Smooth muscle cell (in vitro differentiated cells): ENCODE measurements around the gene BABAM2. TPM values are rescaled to one million over a fixed set of nuclear protein-coding genes. Genes with fewer than 3 reads are reported as not detected.

Source experiments
- DNase-seq: peaks from one replicate; lab custom pipeline; 2025; ENCODE audit not compliant: unreplicated experiment; lab: John Stamatoyannopoulos, UW
- H2AFZ ChIP-seq: fragments of 200-600 bp; sonication (generic); 2 replicates; pipeline ENCODE4 v1.6.0; 2016; ENCODE audit warnings: antibody characterized with exemption, low read depth, mild to moderate bottlenecking
- H3F3A ChIP-seq: fragments of 200-600 bp; sonication (generic); 2 replicates; pipeline ENCODE4 v1.6.0; 2017; ENCODE audit warnings: antibody characterized with exemption, low read depth
- H3K27ac ChIP-seq: fragments of 200-600 bp; sonication (generic); 2 replicates; pipeline ENCODE4 v1.5.1; 2016; ENCODE audit warnings: low read depth, mild to moderate bottlenecking
- H3K27me3 ChIP-seq: fragments of 200-600 bp; sonication (generic); 2 replicates; pipeline ENCODE4 v1.6.1; 2016; ENCODE audit warnings: low read depth, mild to moderate bottlenecking
- H3K36me3 ChIP-seq: fragments of 200-600 bp; sonication (generic); 2 replicates; pipeline ENCODE4 v1.5.1; 2016; ENCODE audit warnings: low read depth
- H3K4me1 ChIP-seq: fragments of 200-600 bp; sonication (generic); 2 replicates; pipeline ENCODE4 v1.5.1; 2016; ENCODE audit warnings: low read depth
- H3K4me2 ChIP-seq: fragments of 200-600 bp; sonication (generic); 2 replicates; pipeline ENCODE4 v1.6.0; 2016; ENCODE audit warnings: mild to moderate bottlenecking
- H3K4me3 ChIP-seq: fragments of 200-600 bp; sonication (generic); 2 replicates; pipeline ENCODE4 v1.5.1; 2016; ENCODE audit warnings: mild to moderate bottlenecking
- H3K79me2 ChIP-seq: fragments of 200-600 bp; sonication (generic); 2 replicates; pipeline ENCODE4 v1.6.0; 2016; ENCODE audit warnings: low read depth, mild to moderate bottlenecking
- H3K9ac ChIP-seq: fragments of 200-600 bp; sonication (generic); 2 replicates; pipeline ENCODE4 v1.6.0; 2016; ENCODE audit warnings: low read depth
- H3K9me3 ChIP-seq: fragments of 200-600 bp; sonication (generic); replicated peaks from 2 replicates; pipeline ENCODE4 v1.5.1; 2016; ENCODE audit warnings: low read depth
- H4K20me1 ChIP-seq: fragments of 200-600 bp; sonication (generic); 2 replicates; pipeline ENCODE4 v1.6.0; 2016; ENCODE audit warnings: low read depth
- CTCF ChIP-seq: fragments of 200-600 bp; sonication (generic); IDR thresholded peaks from 2 replicates; pipeline ENCODE4 v1.5.1; 2017; ENCODE audit warnings: borderline replicate concordance, mild to moderate bottlenecking, antibody characterized with exemption; ENCODE audit not compliant: insufficient read depth, poor library complexity, severe bottlenecking
- WGBS: methylation state at CpG from one replicate; pipeline ENCODE4 v1.1.7; 2016; ENCODE audit warnings: low lambda C conversion rate; 5-methylcytosine and 5-hydroxymethylcytosine counted together
- polyA plus RNA-seq: library from polyadenylated mRNA; unstranded; fragments of >200 nt; fragmentation: Nextera tagmentation; extraction: Ambion mirVana; gene quantifications from 2 replicates; pipeline ENCODE4 v1.2.1, GENCODE V29; 2016
- total RNA-seq: library from RNA; depleted of rRNA; stranded (reverse); fragments of >200 nt; gene quantifications from 2 replicates; pipeline ENCODE4 v1.2.3, GENCODE V29; 2014

BABAM2 gene
- total and polyA plus RNA-seq, 2 experiments from 2014 or later = 26.5 to 29.1 TPM

DNA sequence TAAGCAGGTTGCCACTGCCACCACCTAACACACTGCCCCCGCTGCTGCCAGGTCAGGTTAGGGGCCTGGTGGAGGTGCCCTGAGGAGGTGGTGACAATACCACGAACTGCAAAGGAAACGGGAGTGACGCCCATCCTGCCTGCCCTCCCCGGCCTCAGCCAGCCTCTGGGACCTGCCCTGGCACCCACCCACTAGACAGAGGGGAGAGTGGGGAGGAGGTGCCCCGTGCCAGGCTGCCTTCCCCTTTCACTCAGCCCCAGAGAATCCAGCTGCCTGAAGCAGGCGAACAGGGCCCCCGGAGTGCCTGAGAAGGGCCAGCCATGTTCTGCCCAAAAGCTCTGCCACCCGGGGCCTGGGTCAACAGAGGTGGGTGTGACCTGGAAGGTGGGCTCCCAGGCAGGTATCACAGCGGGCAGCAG lies 457.6 kb downstream of the BABAM2 start:
- no peak for TF ChIP-seq CTCF
- Histone ChIP-seq H3K27ac (no peak overlapping the region), H3K27me3 (no peaks in the 10 kb centered on the region), H3K79me2 (no peaks in the 10 kb centered on the region), H3K4me2 (no peak overlapping the region), H2AFZ (no peak overlapping the region), H3F3A (peaks cover 8% of the 10 kb centered on the region), H3K9ac (no peak overlapping the region), H3K4me3 (no peak overlapping the region), H3K9me3 (no peaks in the 10 kb centered on the region), H4K20me1 (no peaks in the 10 kb centered on the region), H3K4me1 (peaks cover 11% of the 10 kb centered on the region), H3K36me3 (no peaks in the 10 kb centered on the region)
- WGBS = 98% methylated on average over 10 of the region's 10 CpGs
- no peak for DNase-seq

DNA sequence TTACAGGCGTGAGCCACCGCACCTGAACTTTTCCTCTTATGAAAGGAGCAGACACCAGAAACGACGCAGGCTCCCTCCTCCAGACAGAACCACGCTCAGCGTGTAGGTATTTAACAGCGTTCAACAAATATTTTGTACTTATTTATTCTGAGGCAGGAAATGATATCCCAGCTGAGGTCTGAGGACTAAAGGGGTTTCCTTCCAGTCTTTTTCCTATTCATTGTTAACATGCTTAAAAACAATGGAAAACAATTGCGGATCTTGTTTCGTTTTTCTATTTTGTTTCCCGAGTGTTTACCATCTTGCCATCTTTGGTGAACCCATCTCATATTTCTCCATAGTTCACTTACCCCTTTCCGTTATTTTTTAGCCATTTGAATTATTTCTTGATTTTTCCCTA lies 458.4 kb downstream of the BABAM2 start:
- no peaks in the 10 kb centered on the region for H3K36me3 ChIP-seq
- H3K27me3 ChIP-seq = no peaks in the 10 kb centered on the region
- no peak overlapping the region for H2AFZ ChIP-seq
- 94% methylated on average over 11 of the region's 11 CpGs for WGBS
- H3K4me3 ChIP-seq = no peak overlapping the region
- H3K4me2 ChIP-seq = no peak overlapping the region
- peaks cover under 1% of the 10 kb centered on the region for H3F3A ChIP-seq
- H3K9ac ChIP-seq = no peak overlapping the region
- H3K9me3 ChIP-seq = no peaks in the 10 kb centered on the region
- H3K79me2 ChIP-seq = no peaks in the 10 kb centered on the region
- H4K20me1 ChIP-seq = no peaks in the 10 kb centered on the region
- H3K4me1 ChIP-seq = peaks cover 3% of the 10 kb centered on the region
- TF ChIP-seq CTCF = no peak
- no peak for DNase-seq
- no peak overlapping the region for H3K27ac ChIP-seq

- H3K4me1 ChIP-seq = peaks cover 3% of the 10 kb centered on the region
- 85% methylated on average over 11 of the region's 11 CpGs for WGBS
- H3K36me3 ChIP-seq = no peaks in the 10 kb centered on the region
- TF ChIP-seq CTCF = no peak
- H3K27me3 ChIP-seq = no peaks in the 10 kb centered on the region
- H3K27ac ChIP-seq = no peak overlapping the region
- H3F3A ChIP-seq = peaks cover 4% of the 10 kb centered on the region
- H3K4me3 ChIP-seq = no peak overlapping the region
- no peak overlapping the region for H3K9ac ChIP-seq
- H3K4me2 ChIP-seq = no peak overlapping the region
- no peaks in the 10 kb centered on the region for H4K20me1 ChIP-seq
- H3K79me2 ChIP-seq = no peaks in the 10 kb centered on the region
- DNase-seq = no peak
- H3K9me3 ChIP-seq = no peaks in the 10 kb centered on the region
- no peak overlapping the region for H2AFZ ChIP-seq
Measured at GRCh38 chr2:28349546-28350165, 459.1 kb downstream of the BABAM2 start.

DNA sequence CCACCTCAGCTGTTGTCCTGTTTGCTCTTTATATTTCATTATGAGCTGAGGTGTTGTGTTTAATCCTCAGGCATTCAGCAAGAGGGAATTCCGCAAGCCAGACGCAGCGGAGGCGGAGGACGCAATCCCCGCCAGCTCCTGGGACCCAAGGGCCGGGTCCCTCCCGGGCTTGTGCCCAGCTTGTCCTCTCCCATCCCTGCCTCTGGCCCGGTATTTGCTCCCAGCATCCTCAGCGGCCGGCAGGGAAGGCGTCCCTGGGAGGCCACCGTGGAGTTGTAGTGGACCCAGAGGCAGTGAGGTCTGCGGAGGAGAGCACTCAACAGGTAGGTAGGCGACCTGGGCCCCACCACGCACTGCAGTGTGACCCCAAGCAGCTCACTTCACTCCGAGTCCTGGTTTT lies 459.7 kb downstream of the BABAM2 start:
- DNase-seq = no peak
- Histone ChIP-seq H3K27me3 (no peaks in the 10 kb centered on the region), H3K79me2 (no peaks in the 10 kb centered on the region), H3K4me1 (peaks cover 3% of the 10 kb centered on the region), H3K4me2 (no peak overlapping the region), H3K9me3 (no peaks in the 10 kb centered on the region), H2AFZ (no peak overlapping the region), H3K27ac (no peak overlapping the region), H3K36me3 (no peaks in the 10 kb centered on the region), H4K20me1 (no peaks in the 10 kb centered on the region), H3K9ac (no peak overlapping the region), H3F3A (peaks cover 10% of the 10 kb centered on the region), H3K4me3 (no peak overlapping the region)
- 90% methylated on average over 17 of the region's 17 CpGs for WGBS
- no peak for TF ChIP-seq CTCF
